ENCODE data around the gene CD300LF.
A peak's percentile ranks its signal among the peaks of the same experiment; 100 is the strongest.

CD300LF gene

DNA sequence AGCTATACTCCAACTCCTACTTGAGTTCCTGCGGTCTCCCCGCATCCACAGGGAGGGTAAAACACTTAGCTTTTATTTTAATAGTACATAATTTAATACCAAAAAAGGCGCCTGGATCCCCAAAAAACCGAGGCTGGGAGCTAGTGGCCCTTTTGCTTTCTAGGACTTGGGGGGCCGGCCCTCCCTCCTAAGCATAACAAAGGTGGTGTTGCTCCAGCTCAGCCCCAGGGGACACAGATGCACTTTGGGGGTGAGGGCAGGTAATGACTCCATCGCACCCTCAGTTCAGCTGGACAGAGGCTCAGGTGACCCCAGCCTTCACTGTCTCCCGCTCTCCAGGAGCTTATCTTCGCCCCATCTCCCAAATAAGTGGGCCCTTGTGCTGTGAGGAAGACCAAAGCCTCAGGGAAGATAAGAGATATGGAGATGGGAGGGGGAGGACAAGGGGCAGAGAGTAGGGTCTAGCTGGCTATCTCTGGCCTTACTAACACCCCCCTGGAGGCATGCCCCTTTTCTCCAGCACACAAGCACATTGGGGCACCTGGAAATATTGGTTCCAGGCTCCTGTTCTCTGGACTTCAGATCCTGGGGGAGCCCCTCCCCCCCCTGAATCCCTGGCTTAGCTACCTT lies 32.9 kb upstream of the CD300LF start:
- DNase-seq, result no peak

DNA sequence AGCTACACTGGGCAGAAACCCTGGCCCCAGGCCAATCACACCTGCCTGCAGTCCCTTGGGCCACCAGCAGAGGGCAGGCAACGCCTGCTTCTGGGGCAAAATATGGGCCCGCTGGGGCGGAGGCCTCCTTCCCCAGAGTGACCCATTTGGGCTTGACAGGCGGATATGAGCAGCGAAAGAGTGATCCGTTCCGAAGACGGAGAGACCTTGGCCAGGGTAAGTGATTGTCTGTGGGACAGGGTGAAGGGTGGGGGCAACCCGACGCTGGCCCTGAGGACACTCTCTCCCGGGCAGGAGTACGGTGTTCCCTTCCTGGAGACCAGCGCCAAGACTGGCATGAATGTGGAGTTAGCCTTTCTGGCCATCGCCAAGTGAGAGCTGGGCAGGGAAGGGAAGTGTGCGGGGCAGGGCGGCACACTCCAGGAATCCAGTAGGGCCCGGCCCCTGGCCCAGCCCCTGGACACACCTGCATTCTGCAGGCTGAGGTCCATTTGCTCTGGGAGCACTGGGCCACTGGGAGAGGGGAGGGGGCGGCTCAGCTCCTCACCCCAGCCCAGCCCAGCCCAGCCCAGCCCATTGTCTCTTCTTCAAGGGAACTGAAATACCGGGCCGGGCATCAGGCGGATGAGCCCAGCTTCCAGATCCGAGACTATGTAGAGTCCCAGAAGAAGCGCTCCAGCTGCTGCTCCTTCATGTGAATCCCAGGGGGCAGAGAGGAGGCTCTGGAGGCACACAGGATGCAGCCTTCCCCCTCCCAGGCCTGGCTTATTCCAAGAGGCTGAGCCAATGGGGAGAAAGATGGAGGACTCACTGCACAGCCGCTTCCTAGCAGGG lies 32.2 kb upstream of the CD300LF start:
- peak; percentile 80 for DNase-seq

DNA sequence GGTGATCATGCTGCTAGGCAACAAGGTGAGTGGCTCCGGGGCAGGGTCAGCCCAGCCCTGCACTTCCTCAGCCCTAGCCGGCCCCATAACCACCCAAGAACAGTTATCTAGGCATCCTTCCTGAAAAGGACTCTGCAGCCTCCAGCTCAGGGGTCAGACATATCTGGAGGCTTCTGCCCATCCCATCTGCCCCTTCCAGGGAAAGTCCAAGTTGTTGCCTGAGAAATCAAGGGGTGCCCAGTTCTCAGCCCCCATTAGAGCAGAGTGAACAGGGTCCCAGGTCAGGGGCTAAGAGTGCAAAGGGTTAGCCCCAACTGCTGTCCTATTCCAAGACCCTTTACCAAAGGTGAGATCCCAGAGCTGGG lies 31.6 kb upstream of the CD300LF start:
- no peak for DNase-seq

DNA sequence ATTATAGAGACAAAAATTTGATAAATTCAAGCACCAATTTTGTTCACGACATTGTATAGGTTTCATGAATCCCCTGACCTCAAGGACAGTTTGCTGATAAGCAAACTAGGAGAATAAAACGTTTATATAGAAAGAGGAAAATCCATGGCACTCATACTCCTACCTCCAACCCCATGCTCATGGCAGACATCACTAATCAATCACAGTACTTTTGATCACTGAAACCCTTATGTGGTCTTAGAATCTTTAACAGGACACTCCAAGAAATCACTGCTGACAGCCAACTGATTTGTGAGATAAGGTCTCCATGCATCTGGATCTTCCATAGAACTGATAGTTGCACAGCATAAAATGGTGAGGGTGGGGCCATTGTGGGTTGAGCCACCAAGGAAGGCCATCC lies 31.0 kb upstream of the CD300LF start:
- DNase-seq, result no peak

DNA sequence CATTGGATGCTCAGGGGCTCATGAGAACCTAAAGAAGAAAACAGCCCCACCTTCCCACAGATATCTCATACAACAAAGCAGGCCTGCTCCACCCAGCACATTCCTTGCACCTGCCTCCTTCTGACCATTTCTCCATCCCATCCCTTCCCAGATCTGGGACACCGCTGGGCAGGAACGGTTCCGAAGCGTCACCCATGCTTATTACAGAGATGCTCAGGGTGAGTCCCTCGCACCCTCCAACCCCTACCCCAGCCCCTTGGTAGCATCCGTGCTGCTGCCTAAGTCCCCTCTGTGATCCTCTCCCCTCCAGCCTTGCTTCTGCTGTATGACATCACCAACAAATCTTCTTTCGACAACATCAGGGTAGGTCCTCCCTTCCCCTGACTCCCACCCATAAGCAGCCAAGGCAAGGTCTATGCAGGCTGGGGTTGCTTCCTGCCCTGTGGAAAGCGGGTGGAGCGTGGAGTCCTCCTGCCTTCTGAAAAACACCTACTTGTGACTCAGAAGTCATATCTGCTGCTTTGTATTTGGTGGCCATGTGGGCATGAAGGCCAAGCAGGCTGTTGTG lies 30.3 kb upstream of the CD300LF start:
- no peak for DNase-seq

DNA sequence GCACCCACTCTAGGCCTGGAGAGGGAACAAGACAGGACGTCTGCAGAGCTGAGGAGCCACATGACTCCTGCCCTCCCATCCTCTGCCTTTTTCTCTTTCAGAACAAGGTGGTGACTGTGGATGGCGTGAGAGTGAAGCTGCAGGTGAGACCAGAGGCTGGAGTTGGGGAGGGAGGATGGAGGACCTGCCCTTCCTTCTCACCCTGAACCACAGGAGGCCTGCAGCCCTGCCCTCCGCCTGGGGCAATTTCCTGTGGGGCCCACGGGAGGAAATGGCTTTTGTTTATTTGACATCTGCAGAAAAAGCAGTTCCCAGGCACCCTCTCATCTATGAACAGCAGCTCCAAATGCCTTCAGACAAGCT lies 29.4 kb upstream of the CD300LF start:
- peak; percentile 29 for DNase-seq

DNA sequence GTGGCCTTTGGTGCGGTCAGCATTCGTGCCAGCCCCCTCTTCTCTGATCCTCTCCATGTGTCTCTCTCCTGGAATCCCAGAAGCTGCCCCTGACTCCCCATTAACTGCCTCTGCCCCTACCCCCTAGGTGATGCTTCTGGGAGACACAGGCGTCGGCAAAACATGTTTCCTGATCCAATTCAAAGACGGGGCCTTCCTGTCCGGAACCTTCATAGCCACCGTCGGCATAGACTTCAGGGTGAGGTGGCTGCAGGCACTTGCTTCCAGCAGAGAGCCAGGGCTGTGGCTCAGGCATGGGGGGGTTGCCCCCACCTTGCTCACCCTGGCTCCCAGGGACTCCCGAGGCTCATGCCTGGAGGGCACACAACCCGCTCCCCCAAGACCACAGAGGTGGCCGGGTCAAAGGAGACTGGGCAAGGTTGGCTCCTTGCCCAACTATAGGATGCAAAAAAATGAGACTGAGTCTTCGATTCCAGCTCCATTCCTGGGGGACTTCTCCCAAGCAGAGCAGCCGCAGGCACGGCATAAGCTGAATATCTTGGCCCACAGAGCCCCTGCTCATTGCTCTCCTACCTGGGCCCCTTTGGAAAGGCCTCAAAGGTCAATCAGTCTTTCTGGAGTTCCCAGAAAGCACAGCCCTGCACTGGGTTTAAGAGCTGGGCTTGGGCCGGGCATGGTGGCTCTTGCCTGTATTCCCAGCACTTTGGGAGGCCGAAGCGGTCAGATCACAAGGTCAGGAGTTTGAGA lies 28.1 kb upstream of the CD300LF start:
- no peak for DNase-seq

DNA sequence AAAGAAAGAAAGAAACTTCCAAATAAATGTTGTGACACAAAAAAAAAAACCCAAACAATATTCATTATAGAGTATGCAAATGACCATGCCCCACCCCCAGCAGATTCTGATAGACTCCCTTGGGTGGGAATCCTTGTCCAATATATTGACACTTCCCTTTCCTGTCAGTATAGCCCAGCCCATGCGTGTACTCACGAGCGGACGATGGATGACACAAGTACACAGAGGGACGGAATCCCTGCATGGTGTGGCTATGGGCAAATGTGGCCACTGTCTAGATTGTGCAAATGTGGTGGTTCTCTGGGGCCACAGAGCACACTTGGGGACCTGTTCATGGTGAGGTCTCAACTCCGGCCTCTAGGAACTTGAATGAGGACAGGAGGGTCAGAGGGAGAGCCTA lies 27.4 kb upstream of the CD300LF start:
- no peak for DNase-seq

DNA sequence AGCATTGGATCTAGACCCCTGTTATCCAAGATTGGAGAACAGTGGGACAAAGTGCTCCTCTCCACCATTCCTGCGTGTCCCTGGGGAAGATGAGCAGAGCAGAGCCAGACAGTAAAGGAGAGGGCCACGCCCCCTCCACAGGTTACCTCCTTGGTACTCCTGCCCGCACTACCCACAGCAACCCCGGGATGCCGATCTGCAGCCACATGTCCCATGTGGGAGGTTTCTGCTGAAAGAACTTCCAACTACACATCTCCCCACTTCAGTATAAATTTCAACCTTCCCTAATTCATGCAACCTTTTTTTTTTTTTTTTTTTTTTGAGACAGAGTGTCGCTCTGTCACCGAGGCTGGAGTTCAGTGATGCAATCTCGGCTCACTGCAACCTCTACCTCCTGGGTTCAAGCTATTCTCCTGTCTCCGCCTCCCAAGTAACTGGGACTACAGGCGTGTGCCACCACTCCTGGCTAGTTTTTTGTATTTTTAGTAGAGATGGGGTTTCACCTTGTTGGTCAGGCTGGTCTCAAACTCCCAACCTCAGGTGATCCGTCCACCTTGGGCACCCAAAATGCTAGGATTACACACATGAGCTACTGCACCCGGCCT lies 26.6 kb upstream of the CD300LF start:
- DNase-seq, result no peak

DNA sequence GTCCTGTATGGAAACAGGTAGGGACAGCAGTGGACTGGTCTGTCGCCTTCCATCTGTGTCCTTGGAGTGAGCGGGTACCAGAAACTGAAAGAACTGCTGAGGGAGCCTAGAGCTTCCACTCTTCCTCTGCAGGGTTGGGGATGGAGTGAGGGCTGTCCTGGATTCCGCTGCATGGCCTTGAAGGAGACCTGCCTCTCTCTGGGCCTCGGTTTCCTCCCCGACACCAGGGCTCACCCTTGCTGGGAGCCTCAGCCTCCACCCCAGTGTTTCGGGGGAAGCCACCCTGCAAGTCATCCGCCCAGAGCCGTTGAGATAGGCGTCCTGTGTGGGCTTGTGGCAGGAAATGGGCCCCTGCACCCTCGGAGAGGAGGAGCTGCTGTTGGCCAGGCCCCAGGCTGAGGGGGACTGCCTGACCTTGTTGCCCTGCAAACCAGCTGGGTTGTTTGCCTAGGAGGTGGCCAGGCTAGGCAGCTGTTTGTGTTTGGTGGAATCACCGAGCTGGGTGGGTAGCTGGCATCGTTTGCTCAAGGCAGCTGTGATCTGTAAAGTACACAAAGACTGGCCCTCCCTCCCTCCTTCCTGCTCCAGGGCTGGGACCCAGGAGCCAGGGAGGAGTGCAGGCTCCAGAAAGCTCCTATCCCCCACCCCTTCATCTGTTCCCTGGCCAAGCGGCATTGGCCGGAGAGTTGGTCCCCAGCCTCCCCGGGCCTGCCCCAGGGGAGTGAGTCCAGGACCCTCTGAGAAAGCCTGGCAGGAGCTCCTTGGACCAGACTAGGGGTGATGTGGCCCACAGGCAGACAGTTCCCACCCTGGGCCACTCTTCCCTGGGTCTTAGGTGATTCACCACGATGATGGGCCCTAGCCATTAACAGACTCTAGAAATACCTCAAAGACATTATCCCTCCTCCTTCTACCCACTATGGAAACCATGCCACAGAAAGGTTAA lies 25.6 kb upstream of the CD300LF start:
- DNase-seq, result peak; percentile 72

DNA sequence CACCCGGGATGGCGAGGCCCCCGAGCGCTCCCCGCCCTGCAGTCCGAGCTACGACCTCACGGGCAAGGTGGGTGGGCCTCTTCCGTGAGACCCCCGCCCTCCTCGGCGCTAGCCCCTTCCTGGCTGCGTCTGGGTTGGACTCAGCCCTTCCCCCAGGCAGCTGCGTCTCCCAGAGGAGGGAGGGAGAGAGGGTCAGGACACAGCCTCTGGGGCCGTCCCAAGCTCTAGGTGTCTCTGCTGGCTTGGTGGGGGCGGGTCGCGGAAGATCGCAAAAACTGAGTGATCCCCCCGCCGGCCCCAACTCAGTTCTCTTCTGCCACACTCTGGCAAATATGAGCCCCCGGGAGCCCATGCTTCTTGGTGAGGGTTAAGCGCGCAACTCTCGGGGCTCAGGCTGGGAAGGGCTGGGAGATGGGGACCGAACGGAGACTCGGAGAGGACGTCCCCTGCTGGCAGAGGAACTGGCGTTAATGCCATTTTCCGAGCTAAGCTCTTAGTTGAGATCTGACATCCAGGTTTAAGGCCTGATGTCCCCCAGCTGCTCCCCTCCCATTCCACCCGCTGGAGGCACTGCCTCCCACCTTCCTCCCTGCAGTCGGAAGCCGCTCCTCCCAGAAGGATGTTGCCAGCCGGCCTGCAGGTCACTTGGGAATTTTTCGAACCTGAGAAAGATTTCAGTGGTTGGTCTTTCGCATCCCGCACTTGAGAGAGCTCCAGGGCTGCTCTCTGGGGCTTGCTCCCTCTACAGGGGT lies 24.8 kb upstream of the CD300LF start:
- DNase-seq, result peak; percentile 27

DNA sequence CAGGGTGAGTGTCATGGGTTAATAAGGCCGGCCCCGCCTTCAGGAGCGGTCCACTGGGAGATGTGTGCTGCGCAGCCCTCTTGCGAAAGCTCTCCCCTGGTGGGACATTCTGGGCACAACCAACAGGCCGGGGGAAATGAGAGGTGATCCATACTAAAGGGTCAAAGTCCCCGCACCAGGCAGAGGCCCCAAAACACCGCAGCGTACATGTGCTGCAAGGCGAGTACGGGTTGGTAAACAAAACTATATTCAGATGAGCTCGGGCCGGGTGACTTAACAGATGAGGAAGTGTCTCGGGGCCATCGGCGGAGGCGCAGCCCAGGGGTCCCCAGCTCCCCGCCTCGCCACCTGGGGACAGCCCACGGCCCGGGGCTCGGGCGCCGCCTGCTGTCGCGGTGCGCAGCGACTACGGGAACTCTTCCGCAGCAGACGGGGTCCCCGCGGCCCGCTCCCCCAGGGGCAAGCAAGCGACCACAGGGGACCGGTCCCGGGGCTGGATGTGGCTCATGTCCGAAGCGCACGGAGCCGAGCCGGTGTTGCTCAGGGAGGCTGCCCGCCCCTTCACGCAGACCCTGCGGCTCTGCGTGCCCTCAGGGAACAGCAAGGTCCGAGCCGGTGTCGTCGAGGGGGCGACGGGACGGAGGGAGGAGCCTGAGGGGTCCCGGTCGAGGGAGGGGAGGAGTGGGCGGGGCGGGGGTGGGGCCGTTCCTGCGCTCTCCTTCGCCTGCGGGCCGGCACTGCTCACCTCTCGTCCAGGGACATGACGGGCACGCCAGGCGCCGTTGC lies 24.0 kb upstream of the CD300LF start, which contains the start of gene RAB37:
Gene RAB37 (plus strand): TSS at position 744 of the 786 bp plus-strand sequence. CDS start 17 bp downstream, at position 761.
- peak; percentile 37 for DNase-seq

DNA sequence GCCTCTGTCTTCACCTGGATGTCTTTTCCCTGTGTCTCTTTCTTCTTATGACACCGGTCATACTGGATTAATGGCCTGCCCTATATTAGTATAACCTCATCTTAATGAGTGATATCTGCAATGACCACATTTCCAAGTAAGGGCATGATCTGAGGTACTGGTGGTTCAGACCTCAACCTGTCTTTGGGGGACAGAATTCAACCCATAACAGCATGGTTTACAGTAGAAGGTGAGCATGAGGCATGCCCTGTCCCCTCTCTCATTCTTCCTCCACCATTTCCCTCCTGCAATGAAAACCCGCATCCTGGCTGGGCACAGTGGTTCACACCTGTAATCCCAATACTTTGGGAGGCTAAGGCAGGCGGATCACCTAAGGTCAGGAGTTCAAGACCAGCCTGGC lies 21.5 kb upstream of the CD300LF start:
- DNase-seq, result no peak

DNA sequence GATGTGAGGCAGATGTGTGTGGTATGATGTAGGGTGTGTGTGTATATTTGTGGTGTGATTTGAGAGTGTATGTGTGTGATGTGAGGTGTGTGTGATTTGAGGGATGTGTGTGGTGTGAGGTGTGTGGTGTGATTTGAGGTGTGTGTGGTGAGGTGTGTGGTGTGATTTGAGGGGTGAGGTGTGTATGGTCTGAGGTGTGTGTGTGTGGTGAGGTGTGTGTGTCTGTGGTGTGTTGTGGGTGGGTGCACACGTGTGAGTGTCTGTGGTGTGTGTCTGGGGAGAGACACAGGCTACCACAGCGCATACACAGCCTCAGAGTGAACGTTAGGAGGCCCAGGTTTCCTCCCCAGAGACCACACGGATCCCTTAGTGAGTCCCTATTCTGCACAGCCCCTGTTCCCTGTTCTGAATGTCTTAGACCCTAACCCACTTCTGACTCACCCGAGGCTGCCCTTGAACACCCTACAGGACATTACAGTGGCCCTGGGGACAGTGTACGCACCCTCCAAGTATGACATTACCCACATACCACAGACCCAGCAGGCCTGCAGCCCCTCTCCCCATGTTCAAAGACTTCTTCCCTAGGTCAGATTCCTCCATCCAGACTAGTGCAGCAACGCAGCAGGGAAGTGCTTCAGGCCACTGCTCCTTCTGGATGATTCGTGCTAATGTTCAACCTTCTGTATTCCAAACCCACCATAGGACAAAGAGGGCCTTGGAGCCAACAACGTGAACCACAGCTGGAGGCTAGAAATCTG lies 20.8 kb upstream of the CD300LF start:
- DNase-seq, result no peak

DNA sequence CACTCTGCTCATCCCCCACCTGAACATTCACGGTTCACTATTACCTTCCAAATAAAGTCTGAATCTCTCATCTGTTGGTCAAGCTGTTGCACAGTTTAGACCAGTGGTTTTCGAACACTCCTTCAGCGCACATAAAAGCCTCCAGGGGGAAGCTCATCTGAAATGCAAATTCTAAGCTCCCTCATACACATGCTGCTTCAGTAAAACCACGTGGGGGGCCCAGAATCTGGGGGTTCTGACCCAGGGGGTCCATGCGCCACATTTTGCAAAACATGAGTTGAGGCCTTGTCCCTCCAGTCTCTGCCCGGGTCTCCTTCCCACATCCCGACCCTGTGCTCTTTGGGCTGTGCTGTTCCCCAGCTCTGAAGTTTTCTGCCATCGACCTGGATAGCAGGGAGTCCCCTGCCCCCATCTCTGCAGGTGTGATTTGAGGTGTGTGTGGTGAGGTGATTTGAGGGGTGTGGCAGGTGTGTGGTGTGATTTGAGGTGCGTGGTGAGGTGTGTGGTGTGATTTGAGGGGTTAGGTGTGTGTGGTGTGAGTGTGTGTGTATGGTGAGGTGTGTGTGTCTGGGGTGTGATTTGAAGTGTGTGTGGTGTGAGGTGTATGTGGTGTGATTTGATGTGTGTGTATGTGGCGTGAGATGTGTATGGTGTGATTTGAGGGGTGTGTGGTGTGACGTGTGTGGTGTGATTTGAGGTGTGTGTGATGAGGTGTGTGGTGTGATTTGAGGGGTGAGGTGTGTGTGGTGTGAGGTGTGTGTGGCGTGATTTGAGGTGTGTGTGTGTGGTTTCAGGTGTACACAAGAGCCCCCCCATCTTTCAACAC lies 19.5 kb upstream of the CD300LF start:
- no peak for DNase-seq

DNA sequence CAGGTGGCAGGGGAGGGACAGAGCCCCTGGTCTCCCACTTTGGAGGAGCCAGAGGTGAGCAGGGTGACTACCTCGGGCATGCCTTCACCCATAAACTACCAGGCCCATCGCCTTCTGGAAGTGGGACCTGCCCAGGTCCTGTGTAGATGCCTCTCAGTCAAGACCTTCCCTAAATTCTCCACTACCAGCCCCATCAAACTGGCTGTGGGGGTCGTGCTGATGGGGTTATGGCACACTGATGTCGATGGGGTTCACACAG lies 18.6 kb upstream of the CD300LF start:
- DNase-seq, result no peak

DNA sequence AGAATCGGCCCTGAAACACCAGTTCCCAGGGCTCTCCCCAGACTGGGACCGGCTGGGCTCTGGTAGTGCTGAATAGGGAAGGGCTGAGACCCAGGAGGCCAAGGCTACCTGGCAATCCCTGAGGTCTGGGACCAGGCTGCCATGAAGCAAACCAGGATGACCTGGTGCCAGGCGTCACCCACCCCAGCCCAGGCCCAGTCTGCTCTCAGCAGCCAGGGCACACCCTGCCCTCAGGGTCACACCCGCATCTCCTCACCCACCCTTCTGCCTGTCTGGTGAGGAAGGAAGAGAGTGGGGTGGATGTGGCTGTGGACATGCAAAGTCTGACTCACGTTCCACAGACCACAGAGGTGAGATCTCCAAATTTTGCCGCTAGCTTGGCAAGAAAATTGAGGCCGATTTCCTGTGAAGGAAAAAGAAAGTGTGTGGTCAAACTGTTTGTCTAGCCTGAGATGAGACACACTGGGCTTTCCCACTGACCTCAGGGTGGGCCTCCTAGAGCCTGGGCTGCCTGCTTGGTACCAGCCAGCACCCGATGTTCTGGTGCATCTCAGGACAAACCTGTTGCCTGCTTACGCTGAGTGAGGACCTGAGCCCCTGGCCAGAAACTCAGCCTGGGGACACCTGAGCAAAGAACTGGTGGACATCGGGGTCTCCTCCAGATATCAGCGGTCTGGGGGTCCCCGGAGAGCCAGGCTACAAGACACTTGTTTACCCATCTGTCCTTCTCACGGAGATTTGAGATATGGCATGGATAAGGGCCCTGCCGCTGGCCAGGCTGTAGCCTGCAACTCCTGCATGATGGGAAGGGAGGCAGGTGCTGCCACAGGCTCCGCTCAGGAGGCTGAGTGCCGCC lies 18.0 kb upstream of the CD300LF start:
- peak; percentile 48 for DNase-seq

DNA sequence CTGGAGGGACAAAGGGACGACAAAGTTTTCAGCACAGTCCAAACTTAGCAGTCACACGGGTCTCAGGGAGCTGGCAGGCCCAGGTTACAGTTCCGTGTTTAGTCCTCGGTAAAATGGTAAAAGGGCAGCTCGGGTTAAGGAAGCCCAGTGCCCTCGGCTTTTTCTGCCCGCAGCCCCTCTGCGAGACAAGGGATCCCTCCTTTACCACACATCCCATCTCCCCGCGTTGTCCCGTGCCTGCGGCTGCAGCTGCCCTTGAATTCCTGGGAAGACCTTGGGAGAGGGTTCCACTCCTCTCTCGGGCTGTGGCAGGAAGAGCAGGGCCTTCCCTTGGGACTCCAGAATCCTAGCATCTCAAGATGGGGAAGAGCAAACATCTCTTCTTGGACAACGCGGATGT lies 17.1 kb upstream of the CD300LF start:
- no peak for DNase-seq
